Karpas-422 (cell line): ENCODE results near the gene SLC15A2. TPM values are rescaled to one million over a fixed set of nuclear protein-coding genes. Genes with fewer than 3 reads are reported as not detected.
A peak's percentile ranks its signal among the peaks of the same experiment; 100 is the strongest.
"Not testable (repeated sequence)": the region's sequence is repeated elsewhere in the genome, so short reads cannot be mapped to it uniquely, and the experiment has no call there.

Experiments used
- DNase-seq: peaks from one replicate; pipeline ENCODE4 v3.0.0-alpha.2; 2015
- H2AFZ ChIP-seq: fragments of 200-600 bp; sonication (generic); 2 replicates; pipeline ENCODE4 v1.6.1; 2014; ENCODE audit warnings: antibody characterized with exemption, low read length, mixed read lengths
- H3K27ac ChIP-seq: fragments of 200-600 bp; sonication (generic); 2 replicates; pipeline ENCODE4 v1.5.1; 2014; ENCODE audit warnings: mild to moderate bottlenecking, low read length, moderate library complexity
- H3K27me3 ChIP-seq: fragments of 200-600 bp; sonication (generic); 2 replicates; pipeline ENCODE4 v1.6.1; 2014; ENCODE audit warnings: low read length, mixed read lengths
- H3K36me3 ChIP-seq: fragments of 200-600 bp; sonication (generic); 2 replicates; pipeline ENCODE4 v1.6.1; 2014; ENCODE audit warnings: low read length, mixed read lengths; ENCODE audit not compliant: insufficient read depth
- H3K4me1 ChIP-seq: fragments of 200-600 bp; sonication (generic); 2 replicates; pipeline ENCODE4 v1.6.1; 2014; ENCODE audit warnings: mild to moderate bottlenecking, low read length, mixed read lengths
- H3K4me2 ChIP-seq: fragments of 200-600 bp; sonication (generic); 2 replicates; pipeline ENCODE4 v1.6.1; 2014; ENCODE audit warnings: low read length, low read depth, mild to moderate bottlenecking; ENCODE audit not compliant: poor library complexity, severe bottlenecking
- H3K4me3 ChIP-seq: fragments of 200-600 bp; sonication (generic); 2 replicates; pipeline ENCODE4 v1.5.1; 2014; ENCODE audit warnings: mild to moderate bottlenecking, antibody characterized with exemption, low read length, mixed read lengths
- H3K79me2 ChIP-seq: fragments of 200-600 bp; sonication (generic); 2 replicates; pipeline ENCODE4 v1.6.1; 2014; ENCODE audit warnings: mild to moderate bottlenecking, low read length, mixed read lengths
- H3K9ac ChIP-seq: fragments of 200-600 bp; sonication (generic); 2 replicates; pipeline ENCODE4 v1.6.0; 2014; ENCODE audit warnings: low read length
- H3K9me2 ChIP-seq: fragments of 200-600 bp; sonication (generic), shearing (Covaris generic); replicated peaks from 2 replicates; pipeline ENCODE4 v1.6.0; 2014; ENCODE audit warnings: mild to moderate bottlenecking, low read length, moderate library complexity; ENCODE audit not compliant: insufficient read depth
- H3K9me3 ChIP-seq: fragments of 300-700, 200-600 bp; sonication (generic); 2 replicates; pipeline ENCODE4 v1.6.1; 2014; ENCODE audit warnings: low read length, mixed read lengths
- H4K20me1 ChIP-seq: fragments of 200-600 bp; sonication (generic); 2 replicates; pipeline ENCODE4 v1.6.1; 2014; ENCODE audit warnings: mild to moderate bottlenecking, antibody characterized with exemption, low read length, low read depth; ENCODE audit not compliant: insufficient read depth
- total RNA-seq: library from RNA; depleted of rRNA; stranded (reverse); fragments of >200 nt; shearing (Covaris generic); gene quantifications from 2 replicates; pipeline ENCODE4 v1.2.3, GENCODE V29; 2014; ENCODE audit warnings: low replicate concordance; rRNA removed

SLC15A2 gene
- 5.6 and 17.3 TPM in 2 replicates for total RNA-seq

GRCh38 chr3:121894301-121894990, at the start of gene SLC15A2:
TSS of gene SLC15A2 (plus strand) at chr3:121894401. CDS start at chr3:121894477, 76 bp downstream.
- Histone ChIP-seq H3K9me3 (no peaks in the 10 kb centered on the region), H3K4me3 (no peak within 1 kb of the TSS), H3K9ac (no peak within 1 kb of the TSS), H3K4me2 (no peak within 1 kb of the TSS), H3K36me3 (peaks cover 19% of the 10 kb centered on the region), H3K27ac (no peak within 1 kb of the TSS), H2AFZ (no peak within 1 kb of the TSS), H3K9me2 (no peaks in the 10 kb centered on the region), H4K20me1 (no peaks in the 10 kb centered on the region), H3K79me2 (no peaks in the 10 kb centered on the region), H3K27me3 (no peaks in the 10 kb centered on the region), H3K4me1 (no peaks in the 10 kb centered on the region)
- no peak for DNase-seq

- H3K4me2 ChIP-seq = no peak overlapping the region
- no peaks in the 10 kb centered on the region for H4K20me1 ChIP-seq
- H3K27ac ChIP-seq = no peak overlapping the region
- H3K9me2 ChIP-seq = no peaks in the 10 kb centered on the region
- peaks cover 31% of the 10 kb centered on the region for H3K36me3 ChIP-seq
- no peaks in the 10 kb centered on the region; the same call in 1 of the 2 replicates for H3K4me1 ChIP-seq
- H3K79me2 ChIP-seq = peaks cover 64% of the 10 kb centered on the region
- no peaks in the 10 kb centered on the region for H3K9me3 ChIP-seq
- H3K27me3 ChIP-seq = no peaks in the 10 kb centered on the region
- H3K4me3 ChIP-seq = no peak overlapping the region
- H3K9ac ChIP-seq = no peak overlapping the region
- DNase-seq = no peak
- no peak overlapping the region for H2AFZ ChIP-seq
These were observed 49.3 kb upstream of the SLC15A2 start for GRCh38 chr3:121844892-121845291.

GRCh38 chr3:121852256-121852655, 41.9 kb upstream of the SLC15A2 start:
- DNase-seq = no peak
- H3K79me2 ChIP-seq = peaks cover 77% of the 10 kb centered on the region
- no peaks in the 10 kb centered on the region for H4K20me1 ChIP-seq
- H3K4me1 ChIP-seq = peaks cover 11% of the 10 kb centered on the region
- H3K9me3 ChIP-seq = no peaks in the 10 kb centered on the region
- no peaks in the 10 kb centered on the region for H3K27me3 ChIP-seq
- H3K9ac ChIP-seq = no peak overlapping the region
- no peak overlapping the region for H3K4me3 ChIP-seq
- no peaks in the 10 kb centered on the region for H3K9me2 ChIP-seq
- no peak overlapping the region for H3K4me2 ChIP-seq
- H2AFZ ChIP-seq = no peak overlapping the region
- H3K36me3 ChIP-seq = peaks cover 35% of the 10 kb centered on the region
- H3K27ac ChIP-seq = no peak overlapping the region

- peaks cover 37% of the 10 kb centered on the region for H3K36me3 ChIP-seq
- peaks cover 57% of the 10 kb centered on the region for H3K79me2 ChIP-seq
- no peak overlapping the region for H3K27ac ChIP-seq
- no peak overlapping the region for H3K4me3 ChIP-seq
- H3K4me2 ChIP-seq = no peak overlapping the region
- DNase-seq = peak; percentile 78
- no peak overlapping the region for H3K9ac ChIP-seq
- H3K9me3 ChIP-seq = no peaks in the 10 kb centered on the region
- H3K4me1 ChIP-seq = peaks cover 11% of the 10 kb centered on the region
- no peak overlapping the region for H2AFZ ChIP-seq
- H4K20me1 ChIP-seq = no peaks in the 10 kb centered on the region
- H3K9me2 ChIP-seq = no peaks in the 10 kb centered on the region
- H3K27me3 ChIP-seq = no peaks in the 10 kb centered on the region
These were observed 38.6 kb upstream of the SLC15A2 start for GRCh38 chr3:121855555-121855954.

- H3K27me3 ChIP-seq, H3K9ac ChIP-seq, H3K9me2 ChIP-seq, H3K9me3 ChIP-seq, H4K20me1 ChIP-seq, H2AFZ ChIP-seq, H3K27ac ChIP-seq, DNase-seq, H3K4me2 ChIP-seq, H3K4me3 ChIP-seq: not testable (repeated sequence)
- peaks cover 43% of the 10 kb centered on the region for H3K79me2 ChIP-seq
- H3K36me3 ChIP-seq = peaks cover 39% of the 10 kb centered on the region
- H3K4me1 ChIP-seq = peaks cover 11% of the 10 kb centered on the region
These were observed 36.4 kb upstream of the SLC15A2 start for GRCh38 chr3:121857778-121858177.

GRCh38 chr3:121863247-121863646, 31.0 kb upstream of the SLC15A2 start:
- not testable (repeated sequence) for H3K4me3 ChIP-seq, H3K9me2 ChIP-seq, H3K27me3 ChIP-seq, H2AFZ ChIP-seq, H4K20me1 ChIP-seq, H3K4me1 ChIP-seq, DNase-seq, H3K4me2 ChIP-seq, H3K9me3 ChIP-seq, H3K9ac ChIP-seq, H3K27ac ChIP-seq
- Histone ChIP-seq H3K79me2 (peaks cover 31% of the 10 kb centered on the region), H3K36me3 (peaks cover 26% of the 10 kb centered on the region)

- no peaks in the 10 kb centered on the region for H3K9me3 ChIP-seq
- no peak overlapping the region for H3K9ac ChIP-seq
- no peaks in the 10 kb centered on the region for H3K9me2 ChIP-seq
- no peak overlapping the region for H2AFZ ChIP-seq
- peaks cover 28% of the 10 kb centered on the region for H3K79me2 ChIP-seq
- peaks cover 29% of the 10 kb centered on the region for H3K36me3 ChIP-seq
- peaks cover 3% of the 10 kb centered on the region for H3K4me1 ChIP-seq
- DNase-seq = no peak
- no peaks in the 10 kb centered on the region for H3K27me3 ChIP-seq
- no peaks in the 10 kb centered on the region for H4K20me1 ChIP-seq
- no peak overlapping the region for H3K4me2 ChIP-seq
- no peak overlapping the region for H3K4me3 ChIP-seq
- no peak overlapping the region for H3K27ac ChIP-seq
These were observed 30.4 kb upstream of the SLC15A2 start for GRCh38 chr3:121863801-121864200.

GRCh38 chr3:121869736-121870135, 24.5 kb upstream of the SLC15A2 start:
- peaks cover 30% of the 10 kb centered on the region for H3K79me2 ChIP-seq
- no peak overlapping the region for H3K4me3 ChIP-seq
- H3K9me2 ChIP-seq = no peaks in the 10 kb centered on the region; the same call in 1 of the 2 replicates
- H3K27ac ChIP-seq = no peak overlapping the region
- no peak overlapping the region for H3K4me2 ChIP-seq
- H3K9ac ChIP-seq = no peak overlapping the region
- H4K20me1 ChIP-seq = no peaks in the 10 kb centered on the region
- peaks cover 38% of the 10 kb centered on the region for H3K4me1 ChIP-seq
- H3K27me3 ChIP-seq = no peaks in the 10 kb centered on the region
- peaks cover 39% of the 10 kb centered on the region for H3K36me3 ChIP-seq
- no peaks in the 10 kb centered on the region for H3K9me3 ChIP-seq
- no peak overlapping the region for H2AFZ ChIP-seq
- peak; percentile 63 for DNase-seq
